Spleen (tissue), 11 donors: ENCODE results near the gene AGMO. TPM values are rescaled to one million over a fixed set of nuclear protein-coding genes. Genes with fewer than 3 reads are reported as not detected.

Experiments
- DNase-seq: peaks from one replicate; pipeline ENCODE4 v3.0.0-alpha.2; 2020
- H3K27ac ChIP-seq, 8 donors: fragments of 200-600 bp; sonication (generic) in 7 of 8; 1 replicate in 4 of 8; 2 replicates in 4 of 8; pipeline versions ENCODE4 v1.5.0 to v1.8.0; 2016 to 2021; ENCODE audit warnings: inconsistent platforms in 4 of 8, mild to moderate bottlenecking in 4 of 8, moderate library complexity in 1 of 8
- H3K27me3 ChIP-seq, 7 donors: fragments of 200-600 bp; sonication (generic) in 6 of 7; replicated peaks in 1 of 7; 1 replicate in 4 of 7; 2 replicates in 3 of 7; pipeline versions ENCODE4 v1.5.0 to v1.8.0; 2016 to 2021; ENCODE audit warnings: inconsistent platforms in 3 of 7, mild to moderate bottlenecking in 1 of 7
- H3K36me3 ChIP-seq, 6 donors: fragments of 200-600 bp; sonication (generic) in 5 of 6; 1 replicate in 4 of 6; 2 replicates in 2 of 6; pipeline versions ENCODE4 v1.5.0 to v1.8.0; 2016 to 2021; ENCODE audit warnings: inconsistent platforms in 2 of 6
- H3K4me1 ChIP-seq, 6 donors: fragments of 200-600 bp; sonication (generic) in 5 of 6; 1 replicate in 3 of 6; 2 replicates in 3 of 6; pipeline versions ENCODE4 v1.5.0 to v1.8.0; 2016 to 2021; ENCODE audit warnings: inconsistent platforms in 3 of 6
- H3K4me3 ChIP-seq, 8 donors: fragments of 200-600 bp; sonication (generic) in 7 of 8; 1 replicate in 4 of 8; 2 replicates in 4 of 8; pipeline versions ENCODE4 v1.5.0 to v1.8.0; 2016 to 2021; ENCODE audit warnings: inconsistent platforms in 4 of 8, mild to moderate bottlenecking in 4 of 8, moderate library complexity in 2 of 8
- H3K9me3 ChIP-seq, 8 donors: fragments of 200-600 bp; sonication (generic) in 7 of 8; 1 replicate in 4 of 8; 2 replicates in 4 of 8; pipeline versions ENCODE4 v1.5.0 to v1.8.0; 2016 to 2021; ENCODE audit warnings: inconsistent platforms in 4 of 8
- POLR2A ChIP-seq, 3 donors: fragments of 450-650 bp; IDR thresholded peaks; one replicate each; pipeline ENCODE4 v1.5.1; 2017; ENCODE audit warnings: antibody characterized with exemption in 3 of 3, mild to moderate bottlenecking in 1 of 3
- POLR2AphosphoS5 ChIP-seq, 3 donors: sonication (generic); formaldehyde crosslinking; IDR thresholded peaks; one replicate each; pipeline ENCODE4 v1.5.1; 2017; ENCODE audit warnings: antibody characterized with exemption in 3 of 3
- WGBS, 5 donors: extraction: QIAGEN DNeasy Blood & Tissue Kit in 3 of 5; methylation state at CpG; one replicate each; pipeline versions ENCODE4 v1.1.5 to v1.1.7; 2013 to 2018; 5-methylcytosine and 5-hydroxymethylcytosine counted together
- intact Hi-C: fragments of 100-400 bp; cut with DNase I; formaldehyde crosslinking; loops from one replicate; pipeline ENCODE4 v1.15.0; 2023; ENCODE audit warnings: low total_unique reads
- polyA plus RNA-seq, 3 donors: library from polyadenylated mRNA; stranded (reverse); fragments of 200-250 nt; gene quantifications; one replicate each; pipeline ENCODE4 v1.2.1, GENCODE V29; 2013
- total RNA-seq, 7 donors: library from RNA; depleted of rRNA in 3 of 7; stranded (reverse); fragments of >200 nt in 3 of 7; fragmentation: NEBNext Ultra II Directional in 4 of 7; extraction: Animal tissue kit (Norgen Biotek cat#: 25700) in 4 of 7; gene quantifications; one replicate each; pipeline versions ENCODE4 v1.1.0 to v1.2.1, GENCODE V29; 2016 to 2021
- TF ChIP-seq, protein P1 (sequence below), 11 experiments: fragments of 200-600 bp in 7 of 11; fragments of 450-650 bp in 4 of 11; sonication (generic) in 4 of 11; IDR thresholded peaks in 8 of 11; conservative IDR thresholded peaks in 3 of 11; 1 replicate in 7 of 11; 2 replicates in 4 of 11; pipeline versions ENCODE4 v1.4.0 to v1.8.0; 2016 to 2021; ENCODE audit warnings: antibody characterized with exemption in 11 of 11, inconsistent platforms in 4 of 11, mild to moderate bottlenecking in 1 of 11
- donor health status: healthy with polysubstance abuse.
- donor health status: DM: no; HTN: no; CAD: no; lungs with moderate emphysema.
- donor health status: DM: no; HTN: no; CAD: no.
- donor health status: Bipolar disorder and iron deficiency.
- donor health status: healthy.
- donor health status: DM: no; HTN: no; CAD: no.
- donor health status: DM: yes; HTN: yes; CAD: no.

Gene AGMO
- total and polyA plus RNA-seq, 10 donors = 0.02 to 0.03 (median 0.03) TPM; not detected in 7

DNA sequence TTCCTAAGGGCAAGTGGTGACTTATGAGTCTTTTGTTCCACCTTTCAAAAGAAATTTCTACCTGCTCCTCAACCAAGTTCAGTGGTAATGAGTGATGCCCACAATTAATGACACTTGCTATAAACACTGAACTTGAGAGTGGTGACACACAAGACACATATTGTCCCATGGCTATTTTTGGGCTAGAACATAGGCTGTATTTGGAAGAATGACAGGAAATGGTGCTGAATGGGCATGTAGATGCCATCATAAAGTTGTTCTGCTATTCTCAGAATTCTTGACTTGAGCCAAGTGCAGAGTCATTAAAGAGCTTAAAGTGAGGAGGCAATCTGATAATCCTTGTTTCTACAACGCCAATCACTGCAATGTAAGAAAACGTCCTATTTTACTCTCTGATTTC, 313.3 kb downstream of the AGMO start:
- intact Hi-C loops = no loop called here
- no peak for TF ChIP-seq POLR2A (IDR thresholded peaks at IDR 0.05)
- no peak for TF ChIP-seq POLR2AphosphoS5 (IDR thresholded peaks at IDR 0.05)
- Histone ChIP-seq H3K36me3 (no peaks in the 10 kb centered on the region), H3K27me3 (no peaks in the 10 kb centered on the region), H3K9me3 (peaks cover 0 to 2% (median 0%) of the 10 kb centered on the region in 8 donors), H3K4me3 (no peak overlapping the region), H3K27ac (no peak overlapping the region), H3K4me1 (no peaks in the 10 kb centered on the region)
- 60 to 82% (median 72%) methylated on average over 2 of the region's 2 CpGs for WGBS, 5 donors
- DNase-seq = no peak

GRCh38 chr7:15245831-15246230, 316.0 kb downstream of the AGMO start:
- WGBS, 5 donors = 62 to 78% (median 72%) methylated on average over 2 of the region's 2 CpGs
- no peak for TF ChIP-seq POLR2A (IDR thresholded peaks at IDR 0.05)
- TF ChIP-seq, protein P1, sequence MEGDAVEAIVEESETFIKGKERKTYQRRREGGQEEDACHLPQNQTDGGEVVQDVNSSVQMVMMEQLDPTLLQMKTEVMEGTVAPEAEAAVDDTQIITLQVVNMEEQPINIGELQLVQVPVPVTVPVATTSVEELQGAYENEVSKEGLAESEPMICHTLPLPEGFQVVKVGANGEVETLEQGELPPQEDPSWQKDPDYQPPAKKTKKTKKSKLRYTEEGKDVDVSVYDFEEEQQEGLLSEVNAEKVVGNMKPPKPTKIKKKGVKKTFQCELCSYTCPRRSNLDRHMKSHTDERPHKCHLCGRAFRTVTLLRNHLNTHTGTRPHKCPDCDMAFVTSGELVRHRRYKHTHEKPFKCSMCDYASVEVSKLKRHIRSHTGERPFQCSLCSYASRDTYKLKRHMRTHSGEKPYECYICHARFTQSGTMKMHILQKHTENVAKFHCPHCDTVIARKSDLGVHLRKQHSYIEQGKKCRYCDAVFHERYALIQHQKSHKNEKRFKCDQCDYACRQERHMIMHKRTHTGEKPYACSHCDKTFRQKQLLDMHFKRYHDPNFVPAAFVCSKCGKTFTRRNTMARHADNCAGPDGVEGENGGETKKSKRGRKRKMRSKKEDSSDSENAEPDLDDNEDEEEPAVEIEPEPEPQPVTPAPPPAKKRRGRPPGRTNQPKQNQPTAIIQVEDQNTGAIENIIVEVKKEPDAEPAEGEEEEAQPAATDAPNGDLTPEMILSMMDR (IDR thresholded peaks at IDR 0.05 in 8 of 11, conservative IDR thresholded peaks at IDR 0.05 in 3 of 11) = no peak
- TF ChIP-seq POLR2AphosphoS5 (IDR thresholded peaks at IDR 0.05) = no peak
- Histone ChIP-seq H3K27me3 (no peaks in the 10 kb centered on the region), H3K36me3 (no peaks in the 10 kb centered on the region), H3K27ac (no peak overlapping the region), H3K9me3 (no peaks in the 10 kb centered on the region), H3K4me1 (no peaks in the 10 kb centered on the region), H3K4me3 (no peak overlapping the region)
- no peak for DNase-seq
- intact Hi-C loops = no loop called here

DNA sequence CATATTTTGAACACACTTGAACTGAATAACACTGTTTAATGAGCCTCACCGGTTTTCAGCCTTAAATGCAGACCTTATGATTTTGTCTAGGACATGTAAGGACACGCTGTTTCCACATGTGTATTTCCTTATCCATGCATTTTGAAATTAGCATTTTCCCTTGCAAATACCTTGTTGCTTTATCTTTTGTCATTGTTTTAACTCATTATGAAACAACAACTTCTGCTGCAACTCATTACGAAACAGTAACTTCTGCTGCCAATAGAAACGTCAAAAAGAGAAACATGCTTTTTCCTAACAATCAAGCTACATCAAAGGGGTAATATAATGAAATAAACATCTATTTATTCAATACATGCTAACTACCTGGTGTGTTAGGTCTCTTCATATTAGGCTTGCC, 322.0 kb downstream of the AGMO start:
- no peaks in the 10 kb centered on the region for H3K4me1 ChIP-seq
- no peaks in the 10 kb centered on the region for H3K9me3 ChIP-seq
- H3K36me3 ChIP-seq = no peaks in the 10 kb centered on the region
- H3K27me3 ChIP-seq = no peaks in the 10 kb centered on the region
- DNase-seq = no peak
- no peak for TF ChIP-seq POLR2AphosphoS5 (IDR thresholded peaks at IDR 0.05)
- no peak for TF ChIP-seq POLR2A (IDR thresholded peaks at IDR 0.05)
- TF ChIP-seq, protein P1 (IDR thresholded peaks at IDR 0.05 in 8 of 11, conservative IDR thresholded peaks at IDR 0.05 in 3 of 11) = no peak
- H3K4me3 ChIP-seq = no peak overlapping the region
- H3K27ac ChIP-seq = peak overlapping the region in 1 of 8 donors; percentile 50
- intact Hi-C loops = no loop called here
- WGBS, 5 donors = 45 to 83% (median 65%) methylated on average over 4 of the region's 4 CpGs

DNA sequence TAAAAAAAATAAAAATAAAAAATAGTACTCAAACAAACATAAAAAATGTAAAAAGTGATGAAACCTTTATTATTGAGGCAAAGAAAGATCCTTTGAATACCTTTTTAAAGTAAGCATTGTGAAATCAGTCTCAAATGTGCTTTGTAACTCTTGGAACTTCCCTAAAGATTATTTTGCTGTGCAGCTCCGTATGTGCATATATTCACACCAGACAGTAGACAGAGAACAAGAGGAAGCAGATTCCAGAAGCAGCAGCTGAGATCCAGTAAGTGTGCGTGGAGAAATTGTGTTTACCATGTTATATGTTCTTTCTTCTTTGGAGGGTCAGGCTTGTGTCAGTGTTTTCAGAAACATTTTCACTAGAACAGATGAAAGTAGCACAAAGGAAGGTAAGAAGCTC, 324.9 kb downstream of the AGMO start:
- DNase-seq = no peak
- WGBS, 5 donors = 16 to 44% (median 21%) methylated on average over 2 of the region's 2 CpGs
- Histone ChIP-seq H3K4me1 (no peaks in the 10 kb centered on the region), H3K36me3 (no peaks in the 10 kb centered on the region), H3K27ac (peak overlapping the region in 5 of 8 donors; percentile 5 to 73 (median 56)), H3K9me3 (peaks cover 0 to 12% (median 0%) of the 10 kb centered on the region in 8 donors), H3K4me3 (peak overlapping the region in 1 of 8 donors; percentile 12), H3K27me3 (no peaks in the 10 kb centered on the region)
- intact Hi-C loops = no loop called here
- TF ChIP-seq POLR2AphosphoS5 (IDR thresholded peaks at IDR 0.05) (no peak), POLR2A (IDR thresholded peaks at IDR 0.05) (no peak)
- TF ChIP-seq, protein P1 (IDR thresholded peaks at IDR 0.05 in 8 of 11, conservative IDR thresholded peaks at IDR 0.05 in 3 of 11) = no peak

GRCh38 chr7:15234431-15234830, 327.4 kb downstream of the AGMO start:
- no peak overlapping the region for H3K4me3 ChIP-seq
- 80 to 89% (median 85%) methylated on average over 3 of the region's 3 CpGs for whole genome bisulfite sequencing, 5 donors
- no peak overlapping the region for H3K27ac ChIP-seq
- no peak for DNase-seq
- no peaks in the 10 kb centered on the region for H3K4me1 ChIP-seq
- intact Hi-C loops = no loop called here
- H3K9me3 ChIP-seq = peaks cover 0 to 12% (median 0%) of the 10 kb centered on the region in 8 donors
- no peaks in the 10 kb centered on the region for H3K36me3 ChIP-seq
- TF ChIP-seq POLR2AphosphoS5 (IDR thresholded peaks at IDR 0.05) (no peak), POLR2A (IDR thresholded peaks at IDR 0.05) (no peak)
- TF ChIP-seq, protein P1 (IDR thresholded peaks at IDR 0.05 in 8 of 11, conservative IDR thresholded peaks at IDR 0.05 in 3 of 11) = no peak
- H3K27me3 ChIP-seq = no peaks in the 10 kb centered on the region
